ENCODE data around the gene PLAU. TPM values are rescaled to one million over a fixed set of nuclear protein-coding genes. Genes with fewer than 3 reads are reported as not detected.

The PLAU gene
- total and polyA plus RNA-seq, 2 of the 13 experiments (the other 11 are each of a cell fraction or from before 2014, with no cell fraction given): 0.45 to 11.2 TPM

- Histone ChIP-seq H2AFZ (ENCODE audit: low read length) (no peak overlapping the region), H4K20me1 (ENCODE audit: insufficient read depth, low read length) (no peaks in the 10 kb centered on the region), H3K27me3 (ENCODE audit: control insufficient read depth in 1 of 2, insufficient read depth in 2 of 2, low read length in 2 of 2) (peaks cover 3 to 13% of the 10 kb centered on the region in 2 experiments; a peak in 3 of 5 replicates), H3K4me2 (ENCODE audit: low read depth, low read length) (peak overlapping the region; percentile 18; the same call in 1 of the 2 replicates), H3K9ac (ENCODE audit: insufficient read depth, low read depth, low read length) (no peak overlapping the region), H3K9me3 (ENCODE audit: low read length) (no peaks in the 10 kb centered on the region), H3K36me3 (replicated peaks in 1 of 2; ENCODE audit: control insufficient read depth in 1 of 2, insufficient read depth in 2 of 2, low read length in 2 of 2) (no peaks in the 10 kb centered on the region), H3K4me1 (ENCODE audit: insufficient read depth, low read length) (peaks cover 21% of the 10 kb centered on the region), H3K4me3 (replicated peaks in 1 of 3; ENCODE audit: insufficient read depth in 1 of 3, low read depth in 2 of 3, low read length in 3 of 3) (no peak overlapping the region), H3K27ac (ENCODE audit: extremely low read length, insufficient read depth, low read length) (no peak overlapping the region), H3K79me2 (ENCODE audit: insufficient read depth, low read length) (no peaks in the 10 kb centered on the region)
- no TSS peak for BruUV-seq (replicated peaks)
- intact Hi-C loops (cut with micrococcal nuclease; ENCODE audit: unreplicated experiment): no loop called here
- FAIRE-seq (no peak), DNase-seq (ENCODE audit: low spot score) (peak; percentile 32), ATAC-seq (no peak; the same call in 2 of the 3 replicates)
- in situ Hi-C loops (cut with HindIII; ENCODE audit: extremely low pct_ligation_motif_present, low pct_unique_long_range_greater_than_20kb): no loop called here
- ChIA-PET CTCF (ENCODE audit: low intra/inter-chr PET ratio, low total read pairs) (no interaction called here), POLR2A (no interaction called here)
- WGBS (ENCODE audit: low lambda C conversion rate): 38% methylated on average over 13 of the region's 13 CpGs
- peak; percentile 68; the same call in 1 of the 2 replicates for TF ChIP-seq NFE2 (CRISPR knock-in tag; IDR thresholded peaks at IDR 0.05)
- no peak for TF ChIP-seq ZFP91 (CRISPR knock-in tag; IDR thresholded peaks at IDR 0.05; ENCODE audit: borderline replicate concordance)
- peak; percentile 75 for TF ChIP-seq FOSL2 (CRISPR knock-in tag; IDR thresholded peaks at IDR 0.05)
- TF ChIP-seq ZEB1 (IDR thresholded peaks at IDR 0.05; ENCODE audit: insufficient replicate concordance, low read depth): peak; percentile 28
- TF ChIP-seq NFE2L2 (IDR thresholded peaks at IDR 0.05; ENCODE audit: low read length): peak; percentile 47; the same call in 1 of the 2 replicates
Measured at GRCh38 chr10:73931767-73932619, 21.1 kb downstream of the PLAU start.
